Measurements from ENCODE around the gene FCER1G. TPM values are rescaled to one million over a fixed set of nuclear protein-coding genes. Genes with fewer than 3 reads are reported as not detected.

FCER1G gene
- total and polyA plus RNA-seq, 9 of the 15 experiments (the other 6 are each of a cell fraction or from before 2014, with no cell fraction given) = 0.15 to 0.69 (median 0.31) TPM; not detected in 2

GRCh38 chr1:161177112-161177935 lies 37.8 kb upstream of the FCER1G start, which contains the start of gene B4GALT3 (continued):
- TF ChIP-seq DACH1 (IDR thresholded peaks at IDR 0.05; ENCODE audit: partially characterized antibody) = no peak
- no peak for TF ChIP-seq CHD2 (IDR thresholded peaks at IDR 0.05; ENCODE audit: low read depth, low read length)
- no peak for TF ChIP-seq ETS2 (tag; IDR thresholded peaks at IDR 0.05; ENCODE audit: borderline replicate concordance, poor library complexity, severe bottlenecking)
- TF ChIP-seq JUNB (CRISPR knock-in tag; conservative IDR thresholded peaks at IDR 0.05) = no peak
- no peak for TF ChIP-seq RBM34 (IDR thresholded peaks at IDR 0.05; ENCODE audit: borderline replicate concordance, insufficient read depth, low read length)
- no peak for TF ChIP-seq ZNF277 (CRISPR knock-in tag; IDR thresholded peaks at IDR 0.05; ENCODE audit: borderline replicate concordance)
- no peak for TF ChIP-seq ZKSCAN3 (CRISPR knock-in tag; IDR thresholded peaks at IDR 0.05)
- 0 out of 2 replicates have a peak, but pooled peaks have one; percentile 5 for TF ChIP-seq JUN (IDR thresholded peaks at IDR 0.05; ENCODE audit: borderline replicate concordance, low read depth, low read length)
- TF ChIP-seq JUN (CRISPR knock-in tag; IDR thresholded peaks at IDR 0.05; ENCODE audit: borderline replicate concordance) = no peak
- TF ChIP-seq ZFP30 (CRISPR knock-in tag; IDR thresholded peaks at IDR 0.05; ENCODE audit: borderline replicate concordance) = no peak
- 0 out of 2 replicates have a peak, but pooled peaks have one; percentile 57 for TF ChIP-seq ZSCAN29 (IDR thresholded peaks at IDR 0.05)
- no peak for TF ChIP-seq GTF2A2 (tag; IDR thresholded peaks at IDR 0.05)
- TF ChIP-seq ZNF830 (CRISPR knock-in tag; IDR thresholded peaks at IDR 0.05) = no peak
- no peak for TF ChIP-seq ZKSCAN1 (IDR thresholded peaks at IDR 0.05; ENCODE audit: low read depth, low read length)
- TF ChIP-seq SFPQ (IDR thresholded peaks at IDR 0.05; ENCODE audit: low read depth, low read length) = no peak
- TF ChIP-seq MTA1 (IDR thresholded peaks at IDR 0.05; ENCODE audit: borderline replicate concordance) = no peak
- TF ChIP-seq CUX1 (CRISPR knock-in tag; IDR thresholded peaks at IDR 0.05) = no peak
- 0 out of 2 replicates have a peak, but pooled peaks have one; percentile 54 for TF ChIP-seq ZBTB17 (CRISPR knock-in tag; IDR thresholded peaks at IDR 0.05)
- no peak for TF ChIP-seq ZNF780A (CRISPR knock-in tag; IDR thresholded peaks at IDR 0.05)
- no peak for TF ChIP-seq HDAC3 (IDR thresholded peaks at IDR 0.05; ENCODE audit: borderline replicate concordance, partially characterized antibody)
